HepG2 (cell line): ENCODE measurements around the gene RIPK1. TPM values are rescaled to one million over a fixed set of nuclear protein-coding genes. Genes with fewer than 3 reads are reported as not detected.

Experiments used
- CBX2 ChIP-seq, 2 experiments: fragments of 200-600 bp in 1 of 2; sonication (generic); formaldehyde crosslinking in 1 of 2; IDR thresholded peaks; 2 replicates each; pipeline versions ENCODE4 v1.7.0 to v1.8.1; 2018 to 2022; ENCODE audit warnings: low read depth in 2 of 2, low read length in 1 of 2, mild to moderate bottlenecking in 1 of 2, missing genetic modification reagents in 1 of 2
- FOXA3 ChIP-seq: IDR thresholded peaks from 2 replicates; pipeline ENCODE4 v1.6.1; 2016; ENCODE audit warnings: missing genetic modification reagents, missing compliant biosample characterization
- IKZF4 ChIP-seq: sonication (generic); formaldehyde crosslinking; IDR thresholded peaks from 2 replicates; pipeline ENCODE4 v1.5.1; 2020; ENCODE audit warnings: borderline replicate concordance, mild to moderate bottlenecking, low read depth, missing genetic modification reagents; ENCODE audit errors: not compliant biosample characterization
- KAT7 ChIP-seq: IDR thresholded peaks from 2 replicates; pipeline ENCODE4 v1.6.1; 2018; ENCODE audit warnings: borderline replicate concordance, missing compliant biosample characterization
- NBN ChIP-seq: fragments of 450-650 bp; conservative IDR thresholded peaks from 2 replicates; pipeline ENCODE4 v1.6.1; 2017
- NFE2L1 ChIP-seq: sonication (generic); formaldehyde crosslinking; IDR thresholded peaks from 2 replicates; pipeline ENCODE4 v1.4.0; 2020; ENCODE audit warnings: missing genetic modification reagents, mild to moderate bottlenecking, borderline replicate concordance
- PHF8 ChIP-seq: sonication (generic); formaldehyde crosslinking; IDR thresholded peaks from 2 replicates; pipeline ENCODE4 v1.5.0; 2020; ENCODE audit warnings: missing genetic modification reagents
- POLR2G ChIP-seq: fragments of 200-400 bp; formaldehyde crosslinking; IDR thresholded peaks from 2 replicates; pipeline ENCODE4 v1.6.1; 2018; ENCODE audit warnings: mild to moderate bottlenecking, low read depth, low read length, moderate library complexity
- SNRNP70 ChIP-seq: fragments of 200-400 bp; formaldehyde crosslinking; IDR thresholded peaks from 2 replicates; pipeline ENCODE4 v1.6.1; 2017; ENCODE audit warnings: mild to moderate bottlenecking, low read depth, low read length, moderate library complexity
- SOX6 ChIP-seq, 2 experiments: fragments of 450-650 bp in 1 of 2; sonication (generic) in 1 of 2; formaldehyde crosslinking in 1 of 2; IDR thresholded peaks; 2 replicates each; pipeline versions ENCODE4 v1.4.0 to v1.6.1; 2017 to 2020; ENCODE audit warnings: antibody characterized with exemption in 1 of 2, mild to moderate bottlenecking in 1 of 2, missing genetic modification reagents in 1 of 2
- ZC3H4 ChIP-seq: sonication (generic); formaldehyde crosslinking; IDR thresholded peaks from 2 replicates; pipeline ENCODE4 v1.4.0; 2020; ENCODE audit warnings: missing genetic modification reagents, borderline replicate concordance
- ZFP37 ChIP-seq: sonication (generic); formaldehyde crosslinking; IDR thresholded peaks from 2 replicates; pipeline ENCODE4 v1.4.0; 2020; ENCODE audit warnings: missing genetic modification reagents, borderline replicate concordance
- ZNF207 ChIP-seq: fragments of 450-650 bp; IDR thresholded peaks from 2 replicates; pipeline ENCODE4 v1.6.1; 2016; ENCODE audit warnings: antibody characterized with exemption, borderline replicate concordance
- ZNF225 ChIP-seq: sonication (generic); formaldehyde crosslinking; IDR thresholded peaks from 2 replicates; pipeline ENCODE4 v1.4.0; 2020; ENCODE audit warnings: mild to moderate bottlenecking, missing genetic modification reagents
- ZNF230 ChIP-seq: sonication (generic); formaldehyde crosslinking; IDR thresholded peaks from 2 replicates; pipeline ENCODE4 v1.4.0; 2020; ENCODE audit warnings: mild to moderate bottlenecking, missing genetic modification reagents
- ZNF713 ChIP-seq: sonication (generic); formaldehyde crosslinking; IDR thresholded peaks from 2 replicates; pipeline ENCODE4 v1.4.0; 2020; ENCODE audit warnings: mild to moderate bottlenecking, missing genetic modification reagents
- polyA plus RNA-seq, 8 experiments: library from polyadenylated mRNA; depleted of rRNA in 3 of 8; stranded (reverse) in 7 of 8; unstranded in 1 of 8; fragments of >200 nt; fragmentation: Illumina TruSeq in 4 of 8; extraction: Trizol in 4 of 8; gene quantifications; 2 replicates each; pipeline versions ENCODE4 v1.2.1 to v1.2.3, GENCODE V29; 2011 to 2016; ENCODE audit warnings: low read depth in 4 of 8, missing spikeins in 1 of 8, mixed read lengths in 1 of 8; ENCODE audit not compliant: insufficient read depth in 1 of 8
- total RNA-seq, 5 experiments: library from RNA; depleted of rRNA; stranded (reverse); fragments of >200 nt; fragmentation: Illumina TruSeq; extraction: Trizol; gene quantifications; 2 replicates each; pipeline ENCODE4 v1.2.3, GENCODE V29; 2016; ENCODE audit warnings: low read depth in 1 of 5
- TF ChIP-seq, protein P1 (sequence below): sonication (generic); formaldehyde crosslinking; IDR thresholded peaks from 2 replicates; pipeline ENCODE4 v1.4.0; 2020; ENCODE audit warnings: missing genetic modification reagents, borderline replicate concordance
- TF ChIP-seq, protein P2 (sequence below): sonication (generic); formaldehyde crosslinking; IDR thresholded peaks from 2 replicates; pipeline ENCODE4 v1.5.0; 2020; ENCODE audit warnings: mild to moderate bottlenecking, missing genetic modification reagents
- TF ChIP-seq, protein P3 (sequence below): sonication (generic); formaldehyde crosslinking; IDR thresholded peaks from 2 replicates; pipeline ENCODE4 v1.4.0; 2020; ENCODE audit warnings: mild to moderate bottlenecking, missing genetic modification reagents
- TF ChIP-seq, protein P4 (sequence below): sonication (generic); formaldehyde crosslinking; IDR thresholded peaks from 2 replicates; pipeline ENCODE4 v1.4.0; 2020; ENCODE audit warnings: mild to moderate bottlenecking, low read depth, missing genetic modification reagents

Gene RIPK1
- total and polyA plus RNA-seq, 2 of the 13 experiments (the other 11 are each of a cell fraction or from before 2014, with no cell fraction given) = 9.0 to 10.3 TPM

DNA sequence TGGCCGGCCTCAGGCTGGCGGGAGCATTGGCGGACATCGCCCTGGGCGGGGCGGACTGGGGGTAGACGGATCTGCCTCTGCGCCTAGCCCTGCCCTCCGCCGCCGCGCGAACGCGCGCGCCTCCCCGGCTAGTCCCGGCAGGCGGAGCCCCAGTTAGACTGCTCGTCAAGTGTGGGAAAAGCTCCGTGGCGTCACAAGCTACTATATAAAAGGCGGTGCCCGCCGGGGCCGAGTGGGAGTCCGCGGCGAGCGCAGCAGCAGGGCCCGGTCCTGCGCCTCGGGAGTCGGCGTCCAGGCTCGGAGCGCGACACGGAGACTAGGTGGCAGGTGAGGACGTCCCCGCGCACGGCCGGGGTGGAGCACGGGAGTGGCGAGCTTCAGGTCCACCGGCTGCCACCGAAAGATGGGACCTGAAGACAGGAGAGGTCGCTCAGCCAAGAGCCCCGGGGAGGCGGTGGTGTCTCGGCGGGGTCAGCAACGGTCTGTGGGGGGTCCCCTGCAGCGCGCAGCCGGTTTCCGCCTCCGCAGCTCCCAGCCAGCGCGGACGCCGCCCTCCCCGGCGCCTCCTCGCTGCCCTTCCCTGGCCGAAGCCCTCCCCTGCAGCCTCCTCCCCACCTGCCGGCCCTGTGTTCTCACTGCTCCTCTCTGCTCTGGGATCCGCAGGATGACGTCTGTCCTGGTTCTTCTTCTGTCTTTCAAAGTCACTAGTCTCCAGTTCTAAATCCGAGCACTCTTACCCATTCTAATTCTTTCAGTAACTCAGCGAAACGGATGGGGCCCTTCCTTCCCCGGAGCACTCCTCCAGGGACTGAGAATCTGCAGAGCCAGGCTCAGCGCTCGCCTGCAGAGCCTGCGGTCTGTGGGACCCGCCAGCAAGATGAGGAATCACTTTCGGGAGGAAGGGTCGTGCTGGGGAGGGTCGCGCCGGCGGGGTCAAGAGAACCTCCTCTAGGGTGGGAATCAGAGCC, 4.3 kb upstream of the RIPK1 start (continued):
- TF ChIP-seq ZNF207 = no peak
- TF ChIP-seq ZC3H4 = no peak
- TF ChIP-seq FOXA3 (CRISPR knock-in tag) = no peak; the same call in 1 of the 2 replicates
- 0 out of 2 replicates have a peak, but pooled peaks have one; percentile 75 for TF ChIP-seq ZNF713
- TF ChIP-seq, protein P1, sequence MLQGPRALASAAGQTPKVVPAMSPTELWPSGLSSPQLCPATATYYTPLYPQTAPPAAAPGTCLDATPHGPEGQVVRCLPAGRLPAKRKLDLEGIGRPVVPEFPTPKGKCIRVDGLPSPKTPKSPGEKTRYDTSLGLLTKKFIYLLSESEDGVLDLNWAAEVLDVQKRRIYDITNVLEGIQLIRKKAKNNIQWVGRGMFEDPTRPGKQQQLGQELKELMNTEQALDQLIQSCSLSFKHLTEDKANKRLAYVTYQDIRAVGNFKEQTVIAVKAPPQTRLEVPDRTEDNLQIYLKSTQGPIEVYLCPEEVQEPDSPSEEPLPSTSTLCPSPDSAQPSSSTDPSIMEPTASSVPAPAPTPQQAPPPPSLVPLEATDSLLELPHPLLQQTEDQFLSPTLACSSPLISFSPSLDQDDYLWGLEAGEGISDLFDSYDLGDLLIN (CRISPR knock-in tag) = 0 out of 2 replicates have a peak, but pooled peaks have one; percentile 26
- no peak for TF ChIP-seq NFE2L1 (CRISPR knock-in tag)
- TF ChIP-seq SNRNP70 = no peak
- 0 out of 2 replicates have a peak, but pooled peaks have one; percentile 34 for TF ChIP-seq ZFP37
- peak; percentile 85 for TF ChIP-seq PHF8 (CRISPR knock-in tag)
- TF ChIP-seq, protein P2, sequence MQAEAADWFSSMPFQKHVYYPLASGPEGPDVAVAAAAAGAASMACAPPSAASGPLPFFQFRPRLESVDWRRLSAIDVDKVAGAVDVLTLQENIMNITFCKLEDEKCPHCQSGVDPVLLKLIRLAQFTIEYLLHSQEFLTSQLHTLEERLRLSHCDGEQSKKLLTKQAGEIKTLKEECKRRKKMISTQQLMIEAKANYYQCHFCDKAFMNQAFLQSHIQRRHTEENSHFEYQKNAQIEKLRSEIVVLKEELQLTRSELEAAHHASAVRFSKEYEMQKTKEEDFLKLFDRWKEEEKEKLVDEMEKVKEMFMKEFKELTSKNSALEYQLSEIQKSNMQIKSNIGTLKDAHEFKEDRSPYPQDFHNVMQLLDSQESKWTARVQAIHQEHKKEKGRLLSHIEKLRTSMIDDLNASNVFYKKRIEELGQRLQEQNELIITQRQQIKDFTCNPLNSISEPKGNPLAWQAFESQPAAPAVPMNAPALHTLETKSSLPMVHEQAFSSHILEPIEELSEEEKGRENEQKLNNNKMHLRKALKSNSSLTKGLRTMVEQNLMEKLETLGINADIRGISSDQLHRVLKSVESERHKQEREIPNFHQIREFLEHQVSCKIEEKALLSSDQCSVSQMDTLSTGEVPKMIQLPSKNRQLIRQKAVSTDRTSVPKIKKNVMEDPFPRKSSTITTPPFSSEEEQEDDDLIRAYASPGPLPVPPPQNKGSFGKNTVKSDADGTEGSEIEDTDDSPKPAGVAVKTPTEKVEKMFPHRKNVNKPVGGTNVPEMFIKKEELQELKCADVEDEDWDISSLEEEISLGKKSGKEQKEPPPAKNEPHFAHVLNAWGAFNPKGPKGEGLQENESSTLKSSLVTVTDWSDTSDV (CRISPR knock-in tag) = 0 out of 2 replicates have a peak, but pooled peaks have one; percentile 22
- TF ChIP-seq, protein P3, sequence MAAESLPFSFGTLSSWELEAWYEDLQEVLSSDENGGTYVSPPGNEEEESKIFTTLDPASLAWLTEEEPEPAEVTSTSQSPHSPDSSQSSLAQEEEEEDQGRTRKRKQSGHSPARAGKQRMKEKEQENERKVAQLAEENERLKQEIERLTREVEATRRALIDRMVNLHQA (CRISPR knock-in tag) = no peak
- TF ChIP-seq CBX2 (IDR thresholded peaks at IDR 0.05; ENCODE audit: low read depth, low read length) = no peak
- no peak for TF ChIP-seq CBX2 (CRISPR knock-in tag; IDR thresholded peaks at IDR 0.05; ENCODE audit: low read depth)
- TF ChIP-seq ZNF225 (CRISPR knock-in tag) = peak; percentile 91
- peak; percentile 85; the same call in 1 of the 2 replicates for TF ChIP-seq KAT7 (CRISPR knock-in tag)
- TF ChIP-seq SOX6 (IDR thresholded peaks at IDR 0.05) = no peak
- peak; percentile 73 for TF ChIP-seq SOX6 (CRISPR knock-in tag; IDR thresholded peaks at IDR 0.05)
- TF ChIP-seq, protein P4, sequence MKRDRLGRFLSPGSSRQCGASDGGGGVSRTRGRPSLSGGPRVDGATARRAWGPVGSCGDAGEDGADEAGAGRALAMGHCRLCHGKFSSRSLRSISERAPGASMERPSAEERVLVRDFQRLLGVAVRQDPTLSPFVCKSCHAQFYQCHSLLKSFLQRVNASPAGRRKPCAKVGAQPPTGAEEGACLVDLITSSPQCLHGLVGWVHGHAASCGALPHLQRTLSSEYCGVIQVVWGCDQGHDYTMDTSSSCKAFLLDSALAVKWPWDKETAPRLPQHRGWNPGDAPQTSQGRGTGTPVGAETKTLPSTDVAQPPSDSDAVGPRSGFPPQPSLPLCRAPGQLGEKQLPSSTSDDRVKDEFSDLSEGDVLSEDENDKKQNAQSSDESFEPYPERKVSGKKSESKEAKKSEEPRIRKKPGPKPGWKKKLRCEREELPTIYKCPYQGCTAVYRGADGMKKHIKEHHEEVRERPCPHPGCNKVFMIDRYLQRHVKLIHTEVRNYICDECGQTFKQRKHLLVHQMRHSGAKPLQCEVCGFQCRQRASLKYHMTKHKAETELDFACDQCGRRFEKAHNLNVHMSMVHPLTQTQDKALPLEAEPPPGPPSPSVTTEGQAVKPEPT = no peak
- no peak for TF ChIP-seq NBN
- TF ChIP-seq POLR2G = peak; percentile 99
- TF ChIP-seq ZNF230 = 0 out of 2 replicates have a peak, but pooled peaks have one; percentile 73
- TF ChIP-seq IKZF4 (CRISPR knock-in tag) = peak; percentile 84
